ENCODE measurements around the gene F2.
A peak's percentile ranks its signal among the peaks of the same experiment; 100 is the strongest.

Gene F2

GRCh38 chr11:46697303-46697702, 21.7 kb upstream of the F2 start:
- Histone ChIP-seq H4K20me1 (ENCODE audit: insufficient read depth, low read length) (peaks cover 10% of the 10 kb centered on the region; the same call in 1 of the 2 replicates), H3K4me1 (ENCODE audit: insufficient read depth, low read length) (peaks cover 33% of the 10 kb centered on the region), H3K27ac (ENCODE audit: low read length) (0 out of 2 replicates have a peak overlapping the region, but pooled peaks have one; percentile 39), H2AFZ (ENCODE audit: low read depth, low read length) (no peak overlapping the region), H3K27me3 (ENCODE audit: insufficient read depth, low read length, poor library complexity) (no peaks in the 10 kb centered on the region), H3K4me2 (ENCODE audit: insufficient read depth, low read length) (peak overlapping the region; percentile 9; the same call in 1 of the 2 replicates), H3K9ac (ENCODE audit: low read depth, low read length) (no peak overlapping the region), H3K36me3 (ENCODE audit: insufficient read depth, low read length) (peaks cover 35% of the 10 kb centered on the region), H3K4me3 (ENCODE audit: low read depth in 1 of 2, low read length in 2 of 2) (no peak overlapping the region), H3K9me3 (ENCODE audit: insufficient read depth, low read length, severe bottlenecking) (no peaks in the 10 kb centered on the region), H3K79me2 (ENCODE audit: insufficient read depth, low read length) (peaks cover 52% of the 10 kb centered on the region)
- ATAC-seq (ENCODE audit: insufficient read depth, low read depth) (no peak), DNase-seq (no peak)
- TF ChIP-seq, protein P1, sequence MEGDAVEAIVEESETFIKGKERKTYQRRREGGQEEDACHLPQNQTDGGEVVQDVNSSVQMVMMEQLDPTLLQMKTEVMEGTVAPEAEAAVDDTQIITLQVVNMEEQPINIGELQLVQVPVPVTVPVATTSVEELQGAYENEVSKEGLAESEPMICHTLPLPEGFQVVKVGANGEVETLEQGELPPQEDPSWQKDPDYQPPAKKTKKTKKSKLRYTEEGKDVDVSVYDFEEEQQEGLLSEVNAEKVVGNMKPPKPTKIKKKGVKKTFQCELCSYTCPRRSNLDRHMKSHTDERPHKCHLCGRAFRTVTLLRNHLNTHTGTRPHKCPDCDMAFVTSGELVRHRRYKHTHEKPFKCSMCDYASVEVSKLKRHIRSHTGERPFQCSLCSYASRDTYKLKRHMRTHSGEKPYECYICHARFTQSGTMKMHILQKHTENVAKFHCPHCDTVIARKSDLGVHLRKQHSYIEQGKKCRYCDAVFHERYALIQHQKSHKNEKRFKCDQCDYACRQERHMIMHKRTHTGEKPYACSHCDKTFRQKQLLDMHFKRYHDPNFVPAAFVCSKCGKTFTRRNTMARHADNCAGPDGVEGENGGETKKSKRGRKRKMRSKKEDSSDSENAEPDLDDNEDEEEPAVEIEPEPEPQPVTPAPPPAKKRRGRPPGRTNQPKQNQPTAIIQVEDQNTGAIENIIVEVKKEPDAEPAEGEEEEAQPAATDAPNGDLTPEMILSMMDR (IDR thresholded peaks at IDR 0.05; ENCODE audit: borderline replicate concordance, extremely low read depth, low read length, poor library complexity, severe bottlenecking) = no peak
- no peak for TF ChIP-seq EZH2 (IDR thresholded peaks at IDR 0.05; ENCODE audit: borderline replicate concordance, low read depth, low read length, severe bottlenecking)

DNA sequence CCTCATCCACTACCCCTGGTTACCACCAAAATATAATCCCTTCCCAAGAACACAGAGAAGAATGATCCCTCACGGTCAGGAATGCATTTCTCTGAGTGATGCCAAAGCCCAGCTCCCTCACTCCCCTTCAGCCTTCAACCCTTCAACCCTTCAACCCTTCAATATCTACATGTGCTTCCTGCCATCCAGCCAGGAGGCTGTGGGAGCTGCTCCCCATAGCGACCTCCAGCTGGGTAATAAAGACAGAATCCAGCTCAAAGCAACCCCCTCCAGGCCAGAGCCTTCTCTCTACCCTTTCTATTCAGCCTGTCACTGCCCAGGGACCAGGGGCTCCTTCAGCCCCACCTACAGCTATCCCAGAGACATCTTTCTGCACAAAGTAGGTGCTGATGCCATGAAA, 21.3 kb upstream of the F2 start:
- H3K27ac ChIP-seq (ENCODE audit: low read length) = peak overlapping the region; percentile 39; the same call in 1 of the 2 replicates
- no peak overlapping the region for H3K9ac ChIP-seq (ENCODE audit: low read depth, low read length)
- no peaks in the 10 kb centered on the region for H3K27me3 ChIP-seq (ENCODE audit: insufficient read depth, low read length, poor library complexity)
- ATAC-seq (ENCODE audit: insufficient read depth, low read depth) (no peak), DNase-seq (no peak)
- H3K4me2 ChIP-seq (ENCODE audit: insufficient read depth, low read length) = peak overlapping the region; percentile 9; the same call in 1 of the 2 replicates
- no peak overlapping the region for H3K4me3 ChIP-seq (ENCODE audit: low read depth in 1 of 2, low read length in 2 of 2)
- H3K79me2 ChIP-seq (ENCODE audit: insufficient read depth, low read length) = peaks cover 56% of the 10 kb centered on the region
- H2AFZ ChIP-seq (ENCODE audit: low read depth, low read length) = no peak overlapping the region
- H4K20me1 ChIP-seq (ENCODE audit: insufficient read depth, low read length) = peaks cover 10% of the 10 kb centered on the region; the same call in 1 of the 2 replicates
- H3K36me3 ChIP-seq (ENCODE audit: insufficient read depth, low read length) = peaks cover 39% of the 10 kb centered on the region
- peaks cover 37% of the 10 kb centered on the region for H3K4me1 ChIP-seq (ENCODE audit: insufficient read depth, low read length)
- TF ChIP-seq EZH2 (IDR thresholded peaks at IDR 0.05; ENCODE audit: borderline replicate concordance, low read depth, low read length, severe bottlenecking) = no peak
- TF ChIP-seq, protein P1 (IDR thresholded peaks at IDR 0.05; ENCODE audit: borderline replicate concordance, extremely low read depth, low read length, poor library complexity, severe bottlenecking) = no peak
- H3K9me3 ChIP-seq (ENCODE audit: insufficient read depth, low read length, severe bottlenecking) = no peaks in the 10 kb centered on the region

- Histone ChIP-seq H3K4me3 (ENCODE audit: low read depth in 1 of 2, low read length in 2 of 2) (no peak overlapping the region), H3K9me3 (ENCODE audit: insufficient read depth, low read length, severe bottlenecking) (no peaks in the 10 kb centered on the region), H3K27ac (ENCODE audit: low read length) (no peak overlapping the region; the same call in 1 of the 2 replicates), H3K9ac (ENCODE audit: low read depth, low read length) (peak overlapping the region; percentile 83; the same call in 1 of the 2 replicates), H2AFZ (ENCODE audit: low read depth, low read length) (no peak overlapping the region), H3K4me1 (ENCODE audit: insufficient read depth, low read length) (peaks cover 44% of the 10 kb centered on the region), H3K79me2 (ENCODE audit: insufficient read depth, low read length) (peaks cover 64% of the 10 kb centered on the region), H3K27me3 (ENCODE audit: insufficient read depth, low read length, poor library complexity) (no peaks in the 10 kb centered on the region), H3K4me2 (ENCODE audit: insufficient read depth, low read length) (peak overlapping the region; percentile 92), H3K36me3 (ENCODE audit: insufficient read depth, low read length) (peaks cover 46% of the 10 kb centered on the region), H4K20me1 (ENCODE audit: insufficient read depth, low read length) (peaks cover 10% of the 10 kb centered on the region; the same call in 1 of the 2 replicates)
- TF ChIP-seq EZH2 (IDR thresholded peaks at IDR 0.05; ENCODE audit: borderline replicate concordance, low read depth, low read length, severe bottlenecking) = no peak
- ATAC-seq (ENCODE audit: insufficient read depth, low read depth) (no peak), DNase-seq (no peak)
Measured at GRCh38 chr11:46698597-46698996, 20.4 kb upstream of the F2 start.

DNA sequence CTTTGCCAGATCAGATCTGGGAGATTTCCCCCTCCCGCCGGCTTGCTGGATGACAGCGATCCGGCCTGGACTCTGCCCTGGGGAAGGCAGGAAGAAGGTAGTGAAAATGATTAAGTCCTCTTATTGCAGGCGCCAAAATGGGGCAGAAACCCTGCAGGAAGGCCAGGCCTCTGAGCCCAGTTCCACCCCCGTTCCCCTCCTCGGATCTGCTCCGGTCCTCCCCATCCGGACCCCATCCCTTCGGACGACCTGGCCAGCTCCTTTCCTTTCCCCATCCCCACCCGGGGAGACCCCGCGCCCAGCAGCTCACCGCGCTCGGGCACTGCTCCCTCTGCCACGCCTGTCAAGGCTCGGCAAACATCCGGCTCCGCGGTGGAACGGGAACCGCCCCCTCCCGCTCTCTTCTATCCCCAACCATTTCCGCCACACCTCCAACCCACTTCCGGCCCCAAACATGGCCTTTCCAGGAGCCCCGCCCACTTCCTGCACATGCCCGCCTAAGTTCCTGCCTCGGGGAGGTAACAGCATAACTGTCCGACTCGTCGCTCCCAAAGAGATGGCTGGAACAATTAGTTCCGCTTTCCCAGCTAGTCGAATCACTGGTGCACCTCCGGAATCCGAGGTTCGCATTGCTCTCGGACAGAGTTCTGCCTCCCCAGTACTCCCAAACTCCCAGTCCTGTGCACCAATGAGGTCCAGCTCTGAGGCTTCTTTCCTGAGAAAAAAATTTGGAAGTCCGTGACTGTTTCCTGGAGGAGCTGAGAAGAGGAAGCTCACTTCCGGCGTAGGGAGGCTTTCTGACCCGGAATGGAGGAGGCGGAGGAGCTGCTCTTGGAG, 18.6 kb upstream of the F2 start, which contains the start of the genes ARHGAP1 and ZNF408:
Gene ARHGAP1 (minus strand): TSS at position 379 of the 837 bp plus-strand sequence. CDS start 4,512 bp downstream, outside the sequence.
Gene ZNF408 (plus strand): TSS at position 791 of the 837 bp plus-strand sequence. CDS start 17 bp downstream, at position 808.
- Histone ChIP-seq H3K27ac (ENCODE audit: low read length) (peak within 1 kb of the TSS; percentile 100), H3K36me3 (ENCODE audit: insufficient read depth, low read length) (peaks cover 46% of the 10 kb centered on the region), H3K9me3 (ENCODE audit: insufficient read depth, low read length, severe bottlenecking) (no peaks in the 10 kb centered on the region), H4K20me1 (ENCODE audit: insufficient read depth, low read length) (peaks cover 13% of the 10 kb centered on the region; the same call in 1 of the 2 replicates), H3K27me3 (ENCODE audit: insufficient read depth, low read length, poor library complexity) (no peaks in the 10 kb centered on the region), H3K4me3 (ENCODE audit: low read depth in 1 of 2, low read length in 2 of 2) (peak within 1 kb of the TSS; percentile 74 to 91), H3K9ac (ENCODE audit: low read depth, low read length) (peak within 1 kb of the TSS; percentile 83), H2AFZ (ENCODE audit: low read depth, low read length) (peak within 1 kb of the TSS; percentile 99), H3K4me1 (ENCODE audit: insufficient read depth, low read length) (peaks cover 44% of the 10 kb centered on the region), H3K79me2 (ENCODE audit: insufficient read depth, low read length) (peaks cover 64% of the 10 kb centered on the region), H3K4me2 (ENCODE audit: insufficient read depth, low read length) (peak within 1 kb of the TSS; percentile 92)
- TF ChIP-seq, protein P1 (IDR thresholded peaks at IDR 0.05; ENCODE audit: borderline replicate concordance, extremely low read depth, low read length, poor library complexity, severe bottlenecking) = no peak
- no peak for TF ChIP-seq EZH2 (IDR thresholded peaks at IDR 0.05; ENCODE audit: borderline replicate concordance, low read depth, low read length, severe bottlenecking)
- DNase-seq (peak; percentile 100), ATAC-seq (ENCODE audit: insufficient read depth, low read depth) (peak; percentile 95)
